ENCODE results near the gene WNT3A.

DNA sequence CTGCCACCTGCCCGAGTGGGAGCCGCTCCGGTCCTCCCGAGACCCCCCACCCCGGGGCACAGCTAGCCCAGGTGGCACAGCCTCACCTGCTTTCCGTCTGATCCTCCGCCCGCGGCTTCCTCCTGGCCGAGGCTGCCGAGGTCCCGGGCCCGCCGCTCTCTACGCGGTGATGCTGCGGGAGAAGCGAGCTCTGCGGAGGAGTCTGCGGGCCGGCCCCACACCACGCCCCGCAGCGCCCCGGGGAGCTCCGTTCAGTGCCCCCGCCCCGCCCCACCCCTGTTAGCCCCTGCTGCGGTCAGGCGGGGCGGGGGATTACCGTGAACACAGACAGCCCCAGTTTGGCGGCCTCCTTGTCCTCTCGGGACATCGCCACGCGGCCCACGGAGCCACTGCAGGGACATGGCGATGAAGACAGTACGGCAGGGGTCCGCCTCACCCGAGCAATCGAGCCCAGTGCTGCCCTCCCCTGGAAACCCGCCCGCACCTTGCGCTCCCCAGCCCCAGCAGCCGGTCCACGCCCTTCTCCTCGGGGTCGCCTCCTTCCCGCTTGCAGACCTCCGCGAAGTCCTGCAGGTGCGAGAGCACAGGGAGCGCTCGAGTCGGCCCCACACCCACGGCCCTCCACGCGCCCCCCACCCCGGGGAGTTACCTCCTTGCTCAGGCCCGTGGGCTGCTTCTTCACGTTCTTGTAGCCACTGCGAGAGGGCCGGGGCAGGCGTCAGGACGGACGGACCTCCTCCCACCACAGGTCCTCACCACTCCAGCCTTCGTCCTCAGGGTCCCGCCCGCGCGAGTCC lies 95.4 kb downstream of the WNT3A start:
- TF ChIP-seq, protein P1, sequence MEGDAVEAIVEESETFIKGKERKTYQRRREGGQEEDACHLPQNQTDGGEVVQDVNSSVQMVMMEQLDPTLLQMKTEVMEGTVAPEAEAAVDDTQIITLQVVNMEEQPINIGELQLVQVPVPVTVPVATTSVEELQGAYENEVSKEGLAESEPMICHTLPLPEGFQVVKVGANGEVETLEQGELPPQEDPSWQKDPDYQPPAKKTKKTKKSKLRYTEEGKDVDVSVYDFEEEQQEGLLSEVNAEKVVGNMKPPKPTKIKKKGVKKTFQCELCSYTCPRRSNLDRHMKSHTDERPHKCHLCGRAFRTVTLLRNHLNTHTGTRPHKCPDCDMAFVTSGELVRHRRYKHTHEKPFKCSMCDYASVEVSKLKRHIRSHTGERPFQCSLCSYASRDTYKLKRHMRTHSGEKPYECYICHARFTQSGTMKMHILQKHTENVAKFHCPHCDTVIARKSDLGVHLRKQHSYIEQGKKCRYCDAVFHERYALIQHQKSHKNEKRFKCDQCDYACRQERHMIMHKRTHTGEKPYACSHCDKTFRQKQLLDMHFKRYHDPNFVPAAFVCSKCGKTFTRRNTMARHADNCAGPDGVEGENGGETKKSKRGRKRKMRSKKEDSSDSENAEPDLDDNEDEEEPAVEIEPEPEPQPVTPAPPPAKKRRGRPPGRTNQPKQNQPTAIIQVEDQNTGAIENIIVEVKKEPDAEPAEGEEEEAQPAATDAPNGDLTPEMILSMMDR (IDR thresholded peaks at IDR 0.05; ENCODE audit: extremely low read depth in 1 of 2, insufficient read depth in 1 of 2, low read depth in 1 of 2, low read length in 2 of 2), result peak in 1 of 2 donors; percentile 63
- TF ChIP-seq EZH2 (IDR thresholded peaks at IDR 0.05; ENCODE audit: borderline replicate concordance, low read depth, low read length, severe bottlenecking), result no peak
- TF ChIP-seq POLR2A (IDR thresholded peaks at IDR 0.05; ENCODE audit: low read depth, low read length), result no peak
- no peak for TF ChIP-seq JUN (IDR thresholded peaks at IDR 0.05; ENCODE audit: borderline replicate concordance, insufficient read depth, insufficient read length, low read depth)
- no peak for TF ChIP-seq MYC (IDR thresholded peaks at IDR 0.05; ENCODE audit: low read depth, low read length)
- TF ChIP-seq, protein P2, sequence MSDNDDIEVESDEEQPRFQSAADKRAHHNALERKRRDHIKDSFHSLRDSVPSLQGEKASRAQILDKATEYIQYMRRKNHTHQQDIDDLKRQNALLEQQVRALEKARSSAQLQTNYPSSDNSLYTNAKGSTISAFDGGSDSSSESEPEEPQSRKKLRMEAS (IDR thresholded peaks at IDR 0.05; ENCODE audit: insufficient read depth, insufficient read length), result no peak

Measured in endothelial cell of umbilical vein (primary cell).